Central memory CD8-positive, alpha-beta T cell (primary cell): ENCODE data around the gene RGMB.

Source experiments
- ATAC-seq: fragments of 150-1000 bp; cut with Tn5 transposase; replicated peaks from 2 replicates; pipeline ENCODE4 v1.10.0; 2022; ENCODE audit warnings: mild to moderate bottlenecking, moderate FRiP score, moderate number of reproducible peaks; ENCODE audit not compliant: poor library complexity, severe bottlenecking; ENCODE audit errors: extremely low read depth
- DNase-seq, 2 donors: peaks; one replicate each; pipeline ENCODE4 v3.0.0; 2021; ENCODE audit warnings: low spot score in 2 of 2
- H3K27ac Mint-ChIP-seq: one replicate; pipeline ENCODE4 v1.8.0; 2022; ENCODE audit warnings: low read depth, mild to moderate bottlenecking, moderate library complexity, mixed read lengths
- H3K27me3 Mint-ChIP-seq: one replicate; pipeline ENCODE4 v1.8.0; 2022; ENCODE audit warnings: mixed read lengths
- H3K36me3 Mint-ChIP-seq: one replicate; pipeline ENCODE4 v1.8.0; 2022; ENCODE audit warnings: mild to moderate bottlenecking, moderate library complexity, mixed read lengths; ENCODE audit not compliant: insufficient read depth
- H3K4me1 Mint-ChIP-seq: one replicate; pipeline ENCODE4 v1.8.0; 2022; ENCODE audit warnings: mixed read lengths
- H3K4me3 Mint-ChIP-seq: one replicate; pipeline ENCODE4 v1.8.0; 2022; ENCODE audit warnings: mild to moderate bottlenecking, moderate library complexity, mixed read lengths
- H3K9me3 Mint-ChIP-seq: one replicate; pipeline ENCODE4 v1.8.0; 2022; ENCODE audit warnings: mixed read lengths

Gene RGMB

GRCh38 chr5:98794414-98795080 is 21.1 kb downstream of the RGMB start:
- DNase-seq (no peak), ATAC-seq (no peak)
- no peak overlapping the region for H3K4me3 Mint-ChIP-seq
- H3K36me3 Mint-ChIP-seq, result no peaks in the 10 kb centered on the region
- H3K4me1 Mint-ChIP-seq, result no peaks in the 10 kb centered on the region
- H3K27me3 Mint-ChIP-seq, result peaks cover 21% of the 10 kb centered on the region
- H3K27ac Mint-ChIP-seq, result no peak overlapping the region
- H3K9me3 Mint-ChIP-seq, result no peaks in the 10 kb centered on the region

GRCh38 chr5:98795243-98795642 is 21.8 kb downstream of the RGMB start:
- no peaks in the 10 kb centered on the region for H3K4me1 Mint-ChIP-seq
- DNase-seq, result no peak
- H3K27me3 Mint-ChIP-seq, result peaks cover 14% of the 10 kb centered on the region
- no peak for ATAC-seq
- H3K36me3 Mint-ChIP-seq, result no peaks in the 10 kb centered on the region
- no peaks in the 10 kb centered on the region for H3K9me3 Mint-ChIP-seq
- no peak overlapping the region for H3K27ac Mint-ChIP-seq
- H3K4me3 Mint-ChIP-seq, result no peak overlapping the region

GRCh38 chr5:98796197-98796972 is 22.9 kb downstream of the RGMB start:
- no peaks in the 10 kb centered on the region for H3K36me3 Mint-ChIP-seq
- no peaks in the 10 kb centered on the region for H3K4me1 Mint-ChIP-seq
- ATAC-seq (peak; percentile 36), DNase-seq (peak in 1 of 2 donors; percentile 22)
- no peaks in the 10 kb centered on the region for H3K9me3 Mint-ChIP-seq
- no peak overlapping the region for H3K4me3 Mint-ChIP-seq
- no peak overlapping the region for H3K27ac Mint-ChIP-seq
- peaks cover 3% of the 10 kb centered on the region for H3K27me3 Mint-ChIP-seq

- no peak overlapping the region for H3K4me3 Mint-ChIP-seq
- H3K36me3 Mint-ChIP-seq, result no peaks in the 10 kb centered on the region
- no peaks in the 10 kb centered on the region for H3K27me3 Mint-ChIP-seq
- no peaks in the 10 kb centered on the region for H3K9me3 Mint-ChIP-seq
- H3K27ac Mint-ChIP-seq, result no peak overlapping the region
- no peak for ATAC-seq
- no peak for DNase-seq
- H3K4me1 Mint-ChIP-seq, result no peaks in the 10 kb centered on the region
Observed at GRCh38 chr5:98798371-98798770, 24.9 kb downstream of the RGMB start.

GRCh38 chr5:98798847-98799246 is 25.4 kb downstream of the RGMB start:
- H3K9me3 Mint-ChIP-seq, result no peaks in the 10 kb centered on the region
- no peak overlapping the region for H3K27ac Mint-ChIP-seq
- no peaks in the 10 kb centered on the region for H3K36me3 Mint-ChIP-seq
- no peaks in the 10 kb centered on the region for H3K27me3 Mint-ChIP-seq
- H3K4me3 Mint-ChIP-seq, result no peak overlapping the region
- no peak for ATAC-seq
- DNase-seq, result no peak
- H3K4me1 Mint-ChIP-seq, result no peaks in the 10 kb centered on the region

- no peaks in the 10 kb centered on the region for H3K27me3 Mint-ChIP-seq
- DNase-seq (no peak), ATAC-seq (no peak)
- peaks cover 25% of the 10 kb centered on the region for H3K9me3 Mint-ChIP-seq
- no peaks in the 10 kb centered on the region for H3K36me3 Mint-ChIP-seq
- H3K27ac Mint-ChIP-seq, result no peak overlapping the region
- H3K4me1 Mint-ChIP-seq, result no peaks in the 10 kb centered on the region
- H3K4me3 Mint-ChIP-seq, result no peak overlapping the region
Observed at GRCh38 chr5:98804066-98804465, 30.6 kb downstream of the RGMB start.

- Mint-ChIP-seq H3K27me3 (no peaks in the 10 kb centered on the region), H3K4me1 (no peaks in the 10 kb centered on the region), H3K27ac (no peak overlapping the region), H3K36me3 (no peaks in the 10 kb centered on the region), H3K9me3 (peaks cover 26% of the 10 kb centered on the region), H3K4me3 (no peak overlapping the region)
- DNase-seq (no peak), ATAC-seq (no peak)
Observed at GRCh38 chr5:98805070-98805469, 31.6 kb downstream of the RGMB start.

GRCh38 chr5:98807806-98808205 is 34.3 kb downstream of the RGMB start:
- Mint-ChIP-seq H3K9me3 (peaks cover 26% of the 10 kb centered on the region), H3K4me1 (no peaks in the 10 kb centered on the region), H3K36me3 (no peaks in the 10 kb centered on the region), H3K27ac (no peak overlapping the region), H3K4me3 (no peak overlapping the region), H3K27me3 (no peaks in the 10 kb centered on the region)
- no peak for DNase-seq
- no peak for ATAC-seq

- Mint-ChIP-seq H3K27ac (no peak overlapping the region), H3K9me3 (peaks cover 24% of the 10 kb centered on the region), H3K4me1 (no peaks in the 10 kb centered on the region), H3K27me3 (no peaks in the 10 kb centered on the region), H3K4me3 (no peak overlapping the region), H3K36me3 (no peaks in the 10 kb centered on the region)
- ATAC-seq (no peak), DNase-seq (no peak)
Observed at GRCh38 chr5:98810206-98810605, 36.7 kb downstream of the RGMB start.

GRCh38 chr5:98813755-98814154 is 40.3 kb downstream of the RGMB start:
- no peak overlapping the region for H3K4me3 Mint-ChIP-seq
- H3K4me1 Mint-ChIP-seq, result no peaks in the 10 kb centered on the region
- no peak overlapping the region for H3K27ac Mint-ChIP-seq
- DNase-seq, result no peak
- H3K9me3 Mint-ChIP-seq, result peaks cover 4% of the 10 kb centered on the region
- H3K27me3 Mint-ChIP-seq, result no peaks in the 10 kb centered on the region
- ATAC-seq, result no peak
- no peaks in the 10 kb centered on the region for H3K36me3 Mint-ChIP-seq

GRCh38 chr5:98816582-98817222 is 43.2 kb downstream of the RGMB start:
- no peak overlapping the region for H3K27ac Mint-ChIP-seq
- ATAC-seq (no peak), DNase-seq (no peak)
- H3K36me3 Mint-ChIP-seq, result no peaks in the 10 kb centered on the region
- H3K27me3 Mint-ChIP-seq, result no peaks in the 10 kb centered on the region
- H3K4me3 Mint-ChIP-seq, result no peak overlapping the region
- no peaks in the 10 kb centered on the region for H3K4me1 Mint-ChIP-seq
- no peaks in the 10 kb centered on the region for H3K9me3 Mint-ChIP-seq

- H3K4me3 Mint-ChIP-seq, result no peak overlapping the region
Observed at GRCh38 chr5:98825582-98826375, 52.3 kb downstream of the RGMB start.

More at GRCh38 chr5:98825582-98826375, 52.3 kb downstream of the RGMB start:
- no peak overlapping the region for H3K27ac Mint-ChIP-seq
- no peaks in the 10 kb centered on the region for H3K36me3 Mint-ChIP-seq
- no peaks in the 10 kb centered on the region for H3K9me3 Mint-ChIP-seq
- no peaks in the 10 kb centered on the region for H3K4me1 Mint-ChIP-seq
- no peaks in the 10 kb centered on the region for H3K27me3 Mint-ChIP-seq
- ATAC-seq, result no peak
- DNase-seq, result no peak
